Tibial nerve (tissue), 4 donors: Measurements from ENCODE around the gene ALKBH3. TPM values are rescaled to one million over a fixed set of nuclear protein-coding genes. Genes with fewer than 3 reads are reported as not detected.

Source experiments
- DNase-seq, 2 donors: peaks; one replicate each; pipeline ENCODE4 v3.0.0-alpha.2; 2019; ENCODE audit warnings: low spot score in 2 of 2
- H3K27ac ChIP-seq, 4 donors: fragments of 200-600 bp; sonication (generic) in 3 of 4; one replicate each; pipeline ENCODE4 v1.5.1; 2017 to 2019; ENCODE audit warnings: mild to moderate bottlenecking in 1 of 4
- H3K27me3 ChIP-seq, 2 donors: fragments of 200-600 bp; sonication (generic) in 1 of 2; one replicate each; pipeline versions ENCODE4 v1.5.1 to v1.6.0; 2017 to 2019
- H3K36me3 ChIP-seq, 3 donors: fragments of 200-600 bp; sonication (generic); one replicate each; pipeline ENCODE4 v1.5.1; 2018 to 2019
- H3K4me1 ChIP-seq, 4 donors: fragments of 200-600 bp; sonication (generic) in 3 of 4; one replicate each; pipeline ENCODE4 v1.5.1; 2017 to 2019
- H3K4me3 ChIP-seq, 4 donors: fragments of 200-600 bp; sonication (generic) in 3 of 4; one replicate each; pipeline ENCODE4 v1.5.1; 2017 to 2019; ENCODE audit warnings: mild to moderate bottlenecking in 1 of 4, moderate library complexity in 1 of 4
- H3K9me3 ChIP-seq, 4 donors: fragments of 200-600 bp; sonication (generic) in 3 of 4; one replicate each; pipeline ENCODE4 v1.5.1; 2017 to 2019
- EP300 ChIP-seq, 2 donors: sonication (generic); formaldehyde crosslinking; IDR thresholded peaks; one replicate each; pipeline ENCODE4 v1.6.1; 2017; ENCODE audit warnings: antibody characterized with exemption in 2 of 2, mild to moderate bottlenecking in 1 of 2
- POLR2A ChIP-seq, 2 donors: fragments of 450-650 bp; IDR thresholded peaks; one replicate each; pipeline ENCODE4 v1.6.1; 2017; ENCODE audit warnings: antibody characterized with exemption in 2 of 2, mild to moderate bottlenecking in 2 of 2, moderate library complexity in 2 of 2
- WGBS, 2 donors: methylation state at CpG; one replicate each; pipeline ENCODE4 v1.1.5; 2018; 5-methylcytosine and 5-hydroxymethylcytosine counted together
- total RNA-seq, 4 donors: library from RNA; depleted of rRNA; stranded (reverse); fragments of >200 nt; gene quantifications; one replicate each; pipeline ENCODE4 v1.1.0, GENCODE V29; 2016
- TF ChIP-seq, protein P1 (sequence below), 5 experiments: fragments of 200-600 bp in 3 of 5; fragments of 450-650 bp in 2 of 5; sonication (generic) in 3 of 5; IDR thresholded peaks; one replicate each; pipeline ENCODE4 v1.5.1; 2016 to 2019; ENCODE audit warnings: antibody characterized with exemption in 5 of 5, mild to moderate bottlenecking in 3 of 5, moderate library complexity in 2 of 5

ALKBH3 gene
- total RNA-seq, 4 donors from 2014 or later: 30.4 to 45.0 (median 38.0) TPM

DNA sequence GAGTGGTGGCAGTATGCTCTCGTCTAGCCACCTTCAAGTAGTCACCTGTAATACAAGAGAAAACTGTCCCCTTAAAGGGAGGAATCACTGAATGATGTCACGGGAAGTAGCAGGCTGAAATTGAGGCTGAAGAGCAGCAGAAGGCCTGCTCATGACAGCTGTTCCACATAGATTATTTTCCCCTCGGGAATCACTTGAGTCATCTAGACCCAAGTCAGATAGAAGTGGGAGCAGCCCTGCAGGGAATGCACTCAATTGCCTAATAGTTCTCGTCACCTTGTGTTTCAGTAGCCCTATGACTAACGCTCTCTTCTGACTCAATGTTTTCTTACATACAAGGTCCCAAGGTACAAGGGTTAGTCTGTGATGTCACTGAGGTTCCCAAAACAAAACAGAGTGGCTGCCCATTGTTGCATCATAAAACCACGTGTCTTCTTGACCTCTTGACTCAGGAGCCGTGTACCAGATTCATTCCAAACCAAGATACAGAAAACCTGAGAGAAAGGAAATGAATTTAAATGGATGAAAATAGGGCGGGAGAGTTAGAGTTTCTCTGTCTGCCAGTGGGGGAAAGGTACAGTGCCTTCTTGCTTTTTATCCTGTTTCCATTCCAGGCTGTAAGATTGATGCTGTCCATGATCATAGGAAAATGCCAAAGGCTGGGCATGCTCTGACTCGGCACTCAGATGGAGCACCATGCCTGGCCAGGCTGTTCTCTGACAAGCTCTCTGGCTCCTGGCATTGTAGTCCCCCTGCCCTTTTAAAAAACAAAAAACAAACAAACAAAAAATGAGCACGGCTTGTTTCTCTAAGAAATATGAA is 40.2 kb downstream of the ALKBH3 start:
- peak; percentile 61 to 94 for DNase-seq
- WGBS, 2 donors: 47 to 50% methylated on average over 10 of the region's 10 CpGs
- H3K27ac ChIP-seq: peak overlapping the region; percentile 74 to 91 (median 86)
- no peaks in the 10 kb centered on the region for H3K9me3 ChIP-seq
- H3K4me3 ChIP-seq: no peak overlapping the region
- no peaks in the 10 kb centered on the region for H3K27me3 ChIP-seq
- peaks cover 0 to 65% (median 40%) of the 10 kb centered on the region in 4 donors for H3K4me1 ChIP-seq
- H3K36me3 ChIP-seq: peaks cover 0 to 47% (median 0%) of the 10 kb centered on the region in 3 donors
- TF ChIP-seq, protein P1, sequence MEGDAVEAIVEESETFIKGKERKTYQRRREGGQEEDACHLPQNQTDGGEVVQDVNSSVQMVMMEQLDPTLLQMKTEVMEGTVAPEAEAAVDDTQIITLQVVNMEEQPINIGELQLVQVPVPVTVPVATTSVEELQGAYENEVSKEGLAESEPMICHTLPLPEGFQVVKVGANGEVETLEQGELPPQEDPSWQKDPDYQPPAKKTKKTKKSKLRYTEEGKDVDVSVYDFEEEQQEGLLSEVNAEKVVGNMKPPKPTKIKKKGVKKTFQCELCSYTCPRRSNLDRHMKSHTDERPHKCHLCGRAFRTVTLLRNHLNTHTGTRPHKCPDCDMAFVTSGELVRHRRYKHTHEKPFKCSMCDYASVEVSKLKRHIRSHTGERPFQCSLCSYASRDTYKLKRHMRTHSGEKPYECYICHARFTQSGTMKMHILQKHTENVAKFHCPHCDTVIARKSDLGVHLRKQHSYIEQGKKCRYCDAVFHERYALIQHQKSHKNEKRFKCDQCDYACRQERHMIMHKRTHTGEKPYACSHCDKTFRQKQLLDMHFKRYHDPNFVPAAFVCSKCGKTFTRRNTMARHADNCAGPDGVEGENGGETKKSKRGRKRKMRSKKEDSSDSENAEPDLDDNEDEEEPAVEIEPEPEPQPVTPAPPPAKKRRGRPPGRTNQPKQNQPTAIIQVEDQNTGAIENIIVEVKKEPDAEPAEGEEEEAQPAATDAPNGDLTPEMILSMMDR (IDR thresholded peaks at IDR 0.05): peak in 1 of 5 experiments; percentile 15
- TF ChIP-seq EP300 (IDR thresholded peaks at IDR 0.05) (peak; percentile 98 to 99), POLR2A (IDR thresholded peaks at IDR 0.05) (no peak)

DNA sequence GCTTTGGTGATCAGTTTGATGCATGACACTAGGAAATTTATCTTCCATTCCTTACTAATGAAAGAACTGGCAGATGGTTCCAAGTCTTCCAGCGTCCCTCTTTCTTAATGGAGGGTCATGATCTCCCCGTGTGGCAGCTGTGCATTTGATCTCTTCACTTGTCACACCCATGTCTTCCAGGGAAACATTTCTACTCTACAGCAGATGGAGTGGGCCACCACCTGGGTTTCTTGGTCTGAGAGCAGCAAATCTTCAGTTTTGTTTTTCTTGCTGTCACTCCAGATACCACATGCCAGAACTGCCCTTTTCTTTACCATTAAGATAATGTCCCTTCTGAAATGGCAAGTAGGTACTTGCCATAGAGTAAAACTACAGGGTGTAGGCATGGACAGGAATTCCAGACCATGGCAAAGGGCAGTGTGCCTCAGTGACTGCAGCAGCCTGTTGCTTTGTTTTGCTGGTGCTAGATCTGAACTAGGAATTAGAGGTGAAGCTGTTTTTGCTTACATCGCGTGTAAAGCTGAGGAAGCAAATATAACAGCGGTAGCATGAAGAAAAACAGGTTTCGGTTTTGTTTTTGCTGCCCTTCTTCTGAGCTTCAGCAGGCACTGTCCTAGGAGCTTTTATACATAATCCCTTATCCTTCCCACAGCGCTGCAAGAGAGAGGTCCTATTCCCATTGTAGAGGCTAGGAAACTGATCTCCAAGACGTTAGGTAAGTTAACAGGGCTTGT is 41.1 kb downstream of the ALKBH3 start:
- H3K4me1 ChIP-seq: peaks cover 0 to 71% (median 50%) of the 10 kb centered on the region in 4 donors
- DNase-seq: no peak
- TF ChIP-seq EP300 (IDR thresholded peaks at IDR 0.05) (no peak), POLR2A (IDR thresholded peaks at IDR 0.05) (no peak)
- TF ChIP-seq, protein P1 (IDR thresholded peaks at IDR 0.05): no peak

DNA sequence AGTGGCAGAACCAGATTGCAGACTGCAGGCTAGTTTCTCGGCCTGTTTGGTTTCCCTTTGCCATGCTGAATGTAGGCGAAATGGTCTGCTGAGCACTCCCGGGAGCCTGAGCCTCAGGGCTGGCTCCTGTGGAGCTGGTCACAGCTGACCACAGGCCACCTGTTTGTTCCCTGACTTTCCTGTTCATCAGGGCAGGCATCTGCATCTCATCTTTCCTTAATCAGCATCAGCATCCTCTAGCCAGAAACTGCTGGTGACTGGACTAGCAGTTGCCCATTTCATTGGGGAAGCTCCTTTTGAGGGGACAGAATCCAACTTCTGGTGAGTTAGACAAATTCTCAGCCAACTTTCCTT is 41.6 kb downstream of the ALKBH3 start:
- WGBS, 2 donors: 80 to 89% methylated on average over 3 of the region's 3 CpGs
- peaks cover 0 to 75% (median 52%) of the 10 kb centered on the region in 4 donors for H3K4me1 ChIP-seq
- H3K4me3 ChIP-seq: no peak overlapping the region

More for the DNA sequence above, 41.1 kb downstream of the ALKBH3 start:
- WGBS, 2 donors: 80% methylated on average over 8 of the region's 8 CpGs
- Histone ChIP-seq H3K9me3 (no peaks in the 10 kb centered on the region), H3K4me3 (no peak overlapping the region), H3K27ac (peak overlapping the region; percentile 74 to 91 (median 86)), H3K36me3 (peaks cover 0 to 39% (median 0%) of the 10 kb centered on the region in 3 donors), H3K27me3 (no peaks in the 10 kb centered on the region)

DNA sequence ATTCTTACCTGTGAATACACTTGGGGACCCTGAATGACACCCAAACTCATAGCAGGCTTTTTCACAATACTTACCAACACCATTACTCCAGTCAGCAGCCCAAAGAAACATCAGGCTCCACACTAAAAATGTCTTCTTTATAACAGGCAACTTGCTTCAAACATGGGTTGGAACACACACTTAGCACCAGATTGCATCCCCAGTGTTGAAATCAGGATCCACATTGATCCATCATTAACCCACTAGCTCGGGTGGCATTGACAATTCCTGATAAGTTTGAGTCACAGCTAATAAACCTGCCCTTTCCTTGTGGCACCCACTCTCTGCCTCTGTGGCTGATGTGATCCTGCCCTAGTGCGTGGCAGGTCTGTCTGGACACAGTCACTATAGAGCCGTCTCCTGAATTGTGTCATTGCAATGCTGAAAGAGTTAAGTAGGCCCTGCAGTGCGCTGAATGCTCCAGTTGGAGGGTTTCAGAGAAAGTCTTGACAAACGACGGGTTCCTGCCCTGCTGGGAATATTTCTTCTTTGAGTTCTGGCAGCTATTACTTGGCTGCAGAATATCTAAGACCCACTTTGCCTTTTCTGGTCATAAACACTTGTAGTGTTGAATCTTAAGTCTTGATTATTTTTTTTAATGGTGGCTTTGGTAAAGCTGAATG is 42.2 kb downstream of the ALKBH3 start:
- Histone ChIP-seq H3K36me3 (peaks cover 0 to 31% (median 0%) of the 10 kb centered on the region in 3 donors), H3K9me3 (no peaks in the 10 kb centered on the region), H3K4me3 (no peak overlapping the region), H3K27me3 (no peaks in the 10 kb centered on the region), H3K27ac (peak overlapping the region; percentile 74 to 91 (median 86)), H3K4me1 (peaks cover 0 to 76% (median 52%) of the 10 kb centered on the region in 4 donors)
- no peak for DNase-seq
- 43 to 45% methylated on average over 6 of the region's 6 CpGs for WGBS, 2 donors
- TF ChIP-seq EP300 (IDR thresholded peaks at IDR 0.05) (no peak), POLR2A (IDR thresholded peaks at IDR 0.05) (no peak)
- TF ChIP-seq, protein P1 (IDR thresholded peaks at IDR 0.05): no peak

More for the DNA sequence above, 41.6 kb downstream of the ALKBH3 start:
- no peak for TF ChIP-seq EP300 (IDR thresholded peaks at IDR 0.05)
- TF ChIP-seq POLR2A (IDR thresholded peaks at IDR 0.05): no peak
- TF ChIP-seq, protein P1 (IDR thresholded peaks at IDR 0.05): no peak
- Histone ChIP-seq H3K36me3 (peaks cover 0 to 34% (median 0%) of the 10 kb centered on the region in 3 donors), H3K9me3 (no peaks in the 10 kb centered on the region), H3K27ac (peak overlapping the region; percentile 74 to 91 (median 86)), H3K27me3 (no peaks in the 10 kb centered on the region)
- no peak for DNase-seq
